ENCODE data around the gene MTPN. TPM values are rescaled to one million over a fixed set of nuclear protein-coding genes. Genes with fewer than 3 reads are reported as not detected.

MTPN gene
- polyA plus RNA-seq, 4 donors: 56.7 to 88.8 (median 62.4) TPM

DNA sequence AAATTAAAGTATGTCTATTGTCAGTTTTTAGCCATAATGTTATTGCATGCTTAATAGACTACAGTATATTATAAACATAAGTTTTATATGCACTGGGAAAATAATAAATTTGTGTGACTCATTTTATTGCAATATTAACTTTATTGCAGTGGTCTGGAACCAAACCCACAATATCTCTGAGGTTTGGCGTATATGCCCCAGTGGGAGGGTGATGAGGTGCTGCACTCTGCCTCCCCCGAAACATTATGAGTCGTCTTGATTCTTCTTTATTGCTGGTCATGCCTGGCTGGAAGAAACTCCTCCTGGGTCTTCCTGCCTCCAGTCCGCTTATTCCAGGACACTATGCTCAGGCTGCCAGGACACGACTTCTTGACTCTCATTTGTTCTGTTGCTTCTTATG lies 88.4 kb downstream of the MTPN start:
- H3K36me3 ChIP-seq (ENCODE audit: control insufficient read depth in 3 of 3, insufficient read depth in 2 of 3, low read depth in 1 of 3, low read length in 3 of 3): no peaks in the 10 kb centered on the region
- H3K27me3 ChIP-seq (ENCODE audit: control insufficient read depth in 3 of 3, insufficient read depth in 3 of 3, low read length in 3 of 3): no peaks in the 10 kb centered on the region
- no peak for FAIRE-seq
- no peaks in the 10 kb centered on the region for H3K4me1 ChIP-seq (ENCODE audit: control insufficient read depth in 3 of 3, insufficient read depth in 2 of 3, low read depth in 1 of 3, low read length in 2 of 3)
- no peaks in the 10 kb centered on the region for H3K9me3 ChIP-seq (ENCODE audit: control insufficient read depth in 2 of 2, insufficient read depth in 1 of 2, low read depth in 1 of 2, low read length in 1 of 2)
- no peak for DNase-seq
- no peak overlapping the region for H3K27ac ChIP-seq (ENCODE audit: low read depth in 1 of 3, low read length in 2 of 3)
- 70 to 87% (median 78%) methylated on average over 5 of the region's 5 CpGs for WGBS, 3 donors
- no peak overlapping the region for H3K4me3 ChIP-seq (ENCODE audit: low read depth in 1 of 3, low read length in 3 of 3)

DNA sequence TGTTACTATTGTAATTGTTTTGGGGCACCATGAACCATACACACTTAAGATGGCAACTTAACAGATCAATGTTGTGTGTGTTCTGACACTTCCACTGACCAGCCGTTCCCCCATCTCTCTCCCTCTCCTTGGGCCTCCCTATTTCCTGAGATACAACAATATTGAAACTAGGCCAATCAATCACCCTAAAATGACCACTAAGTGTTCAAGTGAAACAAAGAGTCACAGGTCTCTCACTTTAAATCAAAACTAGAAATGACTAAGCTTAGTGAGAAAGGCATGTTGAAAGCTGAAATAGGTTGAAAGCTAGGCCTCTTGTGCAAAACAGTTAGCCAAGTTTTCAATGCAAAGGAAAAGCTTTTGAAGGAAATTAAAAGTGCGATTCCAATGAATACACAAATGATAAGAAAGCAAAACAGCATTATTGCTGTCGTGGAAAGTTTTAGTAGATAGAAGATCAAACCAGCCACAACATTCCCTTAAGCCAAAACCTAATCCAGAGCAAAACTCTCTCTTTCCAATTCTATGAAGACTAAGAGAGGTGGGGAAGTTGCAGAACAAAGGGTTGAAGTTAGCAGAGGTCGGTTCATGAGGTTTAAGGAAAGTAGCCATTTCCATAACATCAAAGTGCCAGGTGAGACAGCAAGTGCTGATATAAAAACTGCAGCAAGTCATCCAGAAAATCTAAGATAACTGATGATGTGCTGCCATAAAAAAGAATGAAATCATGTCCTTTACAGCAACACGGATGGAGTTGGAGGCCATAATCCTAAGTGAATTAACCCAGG lies 90.6 kb downstream of the MTPN start:
- H3K27me3 ChIP-seq (ENCODE audit: control insufficient read depth in 3 of 3, insufficient read depth in 3 of 3, low read length in 3 of 3): no peaks in the 10 kb centered on the region
- H3K36me3 ChIP-seq (ENCODE audit: control insufficient read depth in 3 of 3, insufficient read depth in 2 of 3, low read depth in 1 of 3, low read length in 3 of 3): no peaks in the 10 kb centered on the region
- WGBS, 3 donors: 62 to 70% (median 66%) methylated on average over 5 of the region's 5 CpGs
- H3K9me3 ChIP-seq (ENCODE audit: control insufficient read depth in 2 of 2, insufficient read depth in 1 of 2, low read depth in 1 of 2, low read length in 1 of 2): no peaks in the 10 kb centered on the region
- DNase-seq: no peak
- no peaks in the 10 kb centered on the region for H3K4me1 ChIP-seq (ENCODE audit: control insufficient read depth in 3 of 3, insufficient read depth in 2 of 3, low read depth in 1 of 3, low read length in 2 of 3)
- no peak for FAIRE-seq
- no peak overlapping the region for H3K27ac ChIP-seq (ENCODE audit: low read depth in 1 of 3, low read length in 2 of 3)
- no peak overlapping the region for H3K4me3 ChIP-seq (ENCODE audit: low read depth in 1 of 3, low read length in 3 of 3)

DNA sequence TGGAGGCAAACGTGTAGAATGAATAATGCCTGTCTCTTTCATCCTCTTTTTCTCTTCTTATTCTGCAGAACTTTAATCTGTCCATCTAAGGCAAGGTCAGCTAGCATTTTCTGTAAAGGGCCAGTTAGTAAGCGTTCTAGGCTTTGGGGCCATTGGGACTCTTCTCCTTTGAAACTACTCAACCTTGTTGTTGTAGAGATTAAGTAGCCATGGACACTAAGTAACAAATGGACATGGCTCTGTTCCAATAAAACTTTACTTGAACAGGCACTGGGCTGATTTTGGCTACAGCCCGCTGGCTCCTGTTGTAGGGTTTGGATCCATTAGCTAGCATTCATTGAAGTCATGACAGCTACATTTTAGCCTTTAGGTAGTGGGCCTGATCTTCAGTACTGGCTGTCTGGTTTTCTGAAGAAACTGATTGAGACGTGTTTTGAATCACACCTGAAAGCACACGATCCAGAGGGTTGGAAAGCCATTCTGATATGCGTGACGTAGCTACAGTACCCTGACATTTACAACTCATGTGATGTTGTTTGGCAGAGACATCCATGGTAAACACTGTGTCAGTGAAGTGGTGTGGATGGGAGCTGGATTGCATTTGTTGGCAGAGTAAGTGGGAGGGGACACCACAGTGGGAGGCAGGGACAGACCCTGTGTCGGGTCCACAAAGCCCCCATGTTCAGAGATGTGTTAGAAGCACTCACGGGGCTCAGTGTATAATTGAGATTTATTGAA lies 92.5 kb downstream of the MTPN start:
- Histone ChIP-seq H3K27ac (ENCODE audit: low read depth in 1 of 3, low read length in 2 of 3) (no peak overlapping the region), H3K9me3 (ENCODE audit: control insufficient read depth in 2 of 2, insufficient read depth in 1 of 2, low read depth in 1 of 2, low read length in 1 of 2) (no peaks in the 10 kb centered on the region), H3K36me3 (ENCODE audit: control insufficient read depth in 3 of 3, insufficient read depth in 2 of 3, low read depth in 1 of 3, low read length in 3 of 3) (no peaks in the 10 kb centered on the region), H3K4me1 (ENCODE audit: control insufficient read depth in 3 of 3, insufficient read depth in 2 of 3, low read depth in 1 of 3, low read length in 2 of 3) (no peaks in the 10 kb centered on the region), H3K4me3 (ENCODE audit: low read depth in 1 of 3, low read length in 3 of 3) (no peak overlapping the region), H3K27me3 (ENCODE audit: control insufficient read depth in 3 of 3, insufficient read depth in 3 of 3, low read length in 3 of 3) (no peaks in the 10 kb centered on the region)
- FAIRE-seq: no peak
- WGBS, 3 donors: 78 to 81% (median 79%) methylated on average over 9 of the region's 9 CpGs
- no peak for DNase-seq

DNA sequence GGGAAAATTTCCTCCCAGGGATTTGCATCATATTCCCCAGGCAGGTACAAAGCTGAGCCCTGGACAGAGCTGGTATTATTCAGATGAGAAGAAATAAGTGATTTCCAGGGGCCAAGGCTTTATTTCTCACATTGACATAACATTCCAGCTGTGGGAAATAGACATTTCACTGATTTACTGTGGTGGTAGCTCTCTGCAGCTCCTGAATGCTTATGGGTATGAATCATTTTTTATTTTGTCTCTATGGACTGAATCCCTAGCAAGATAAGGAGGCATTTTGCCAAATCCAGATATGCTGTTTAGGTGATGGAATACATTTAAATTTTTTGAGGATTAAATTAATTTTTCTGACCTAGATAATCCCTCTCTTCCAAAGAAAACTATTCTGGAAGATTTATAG lies 97.9 kb downstream of the MTPN start:
- FAIRE-seq: no peak
- Histone ChIP-seq H3K4me3 (ENCODE audit: low read depth in 1 of 3, low read length in 3 of 3) (no peak overlapping the region), H3K4me1 (ENCODE audit: control insufficient read depth in 3 of 3, insufficient read depth in 2 of 3, low read depth in 1 of 3, low read length in 2 of 3) (no peaks in the 10 kb centered on the region)

DNA sequence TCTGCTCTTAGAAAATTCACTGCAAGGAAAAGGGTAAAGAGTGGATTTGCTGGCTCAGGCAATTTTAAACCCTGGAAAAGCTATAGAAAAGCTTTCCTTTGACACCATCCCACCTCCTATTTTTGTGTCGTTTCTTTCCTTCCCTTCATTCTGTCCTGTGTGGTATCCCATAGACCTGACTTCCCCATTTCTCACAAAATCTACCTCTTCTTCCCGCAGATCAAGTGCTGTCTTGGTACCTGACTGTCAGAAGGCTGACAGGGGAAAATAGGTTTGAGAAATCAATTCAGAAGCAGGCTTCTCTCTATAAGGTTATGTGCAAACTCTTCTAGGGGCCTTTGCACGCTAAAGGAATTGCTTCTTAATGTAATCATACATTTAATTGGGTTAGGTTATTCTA lies 98.9 kb downstream of the MTPN start:
- Histone ChIP-seq H3K27me3 (ENCODE audit: control insufficient read depth in 3 of 3, insufficient read depth in 3 of 3, low read length in 3 of 3) (no peaks in the 10 kb centered on the region), H3K9me3 (ENCODE audit: control insufficient read depth in 2 of 2, insufficient read depth in 1 of 2, low read depth in 1 of 2, low read length in 1 of 2) (no peaks in the 10 kb centered on the region), H3K4me1 (ENCODE audit: control insufficient read depth in 3 of 3, insufficient read depth in 2 of 3, low read depth in 1 of 3, low read length in 2 of 3) (no peaks in the 10 kb centered on the region), H3K27ac (ENCODE audit: low read depth in 1 of 3, low read length in 2 of 3) (no peak overlapping the region), H3K36me3 (ENCODE audit: control insufficient read depth in 3 of 3, insufficient read depth in 2 of 3, low read depth in 1 of 3, low read length in 3 of 3) (no peaks in the 10 kb centered on the region), H3K4me3 (ENCODE audit: low read depth in 1 of 3, low read length in 3 of 3) (no peak overlapping the region)
- 72 to 79% (median 78%) methylated on average over 3 of the region's 3 CpGs for WGBS, 3 donors
- FAIRE-seq (no peak), DNase-seq (no peak)

More for the DNA sequence above, 97.9 kb downstream of the MTPN start:
- Histone ChIP-seq H3K9me3 (ENCODE audit: control insufficient read depth in 2 of 2, insufficient read depth in 1 of 2, low read depth in 1 of 2, low read length in 1 of 2) (no peaks in the 10 kb centered on the region), H3K27me3 (ENCODE audit: control insufficient read depth in 3 of 3, insufficient read depth in 3 of 3, low read length in 3 of 3) (no peaks in the 10 kb centered on the region), H3K36me3 (ENCODE audit: control insufficient read depth in 3 of 3, insufficient read depth in 2 of 3, low read depth in 1 of 3, low read length in 3 of 3) (no peaks in the 10 kb centered on the region), H3K27ac (ENCODE audit: low read depth in 1 of 3, low read length in 2 of 3) (no peak overlapping the region)
- no peak for DNase-seq

DNA sequence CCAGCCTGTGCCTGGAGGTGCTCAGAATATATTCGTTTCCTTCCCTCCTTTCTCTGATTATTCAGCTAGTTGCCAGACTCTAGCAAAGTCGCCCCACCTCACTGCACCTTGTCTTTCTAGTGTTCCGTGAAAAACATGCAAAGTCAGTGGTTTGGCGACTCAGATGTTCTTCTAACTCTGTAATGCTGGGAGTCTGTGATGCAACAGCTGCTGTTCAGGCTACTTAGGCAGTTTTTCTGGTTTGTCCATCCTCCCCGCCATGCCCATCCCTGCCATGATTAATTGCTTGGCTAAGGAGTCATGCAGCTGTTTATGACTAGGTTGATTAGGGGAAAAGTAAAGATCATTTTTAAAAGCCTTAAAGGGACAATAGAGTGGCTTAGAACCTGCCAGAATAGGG lies 99.4 kb downstream of the MTPN start:
- 24 to 48% (median 38%) methylated on average over 5 of the region's 5 CpGs for WGBS, 3 donors
- no peaks in the 10 kb centered on the region for H3K27me3 ChIP-seq (ENCODE audit: control insufficient read depth in 3 of 3, insufficient read depth in 3 of 3, low read length in 3 of 3)
- no peak overlapping the region for H3K4me3 ChIP-seq (ENCODE audit: low read depth in 1 of 3, low read length in 3 of 3)
- H3K9me3 ChIP-seq (ENCODE audit: control insufficient read depth in 2 of 2, insufficient read depth in 1 of 2, low read depth in 1 of 2, low read length in 1 of 2): no peaks in the 10 kb centered on the region
- no peaks in the 10 kb centered on the region for H3K4me1 ChIP-seq (ENCODE audit: control insufficient read depth in 3 of 3, insufficient read depth in 2 of 3, low read depth in 1 of 3, low read length in 2 of 3)
- no peak for FAIRE-seq
- DNase-seq: peak; percentile 5 to 38
- no peaks in the 10 kb centered on the region for H3K36me3 ChIP-seq (ENCODE audit: control insufficient read depth in 3 of 3, insufficient read depth in 2 of 3, low read depth in 1 of 3, low read length in 3 of 3)
- no peak overlapping the region for H3K27ac ChIP-seq (ENCODE audit: low read depth in 1 of 3, low read length in 2 of 3)

Other genes starting within 250 kb of the MTPN start
- under 1 TPM in 2 of 4 donors, not detected in 2; 0.04 to 0.56 TPM for gene SLC13A4, start 249.2 kb downstream of the MTPN start, polyA plus RNA-seq
- gene FAM180A, start 228.5 kb downstream of the MTPN start, polyA plus RNA-seq: 1 to 10 TPM in 1 of 4 donors, not detected in 3; 1.3 TPM